HCT116 (cell line): ENCODE results near the gene IL17RE. TPM values are rescaled to one million over a fixed set of nuclear protein-coding genes. Genes with fewer than 3 reads are reported as not detected.

Experiments used
- ATAC-seq: fragments of 200-7000 bp; cut with Tn5 transposase; 2 replicates; pipeline ENCODE4 v1.9.1; 2020; ENCODE audit warnings: mild to moderate bottlenecking, moderate library complexity
- BruUV-seq: library from RNA; stranded (reverse); fragments of 400-500 nt; replicated peaks from 2 replicates; lab custom pipeline; 2021; lab: Mats Ljungman, UMichigan
- CTCF ChIA-PET: fragments of 300-600 bp; sonication (Branson Sonifier 250); formaldehyde crosslinking; loops from one replicate; lab custom pipeline; 2021; ENCODE audit warnings: antibody characterized with exemption; lab: Charles Lee
- POLR2A ChIA-PET: fragments of 300-600, 350-600 bp; sonication (Branson Sonifier 250); formaldehyde crosslinking; loops from one replicate; lab custom pipeline; 2021; ENCODE audit warnings: antibody characterized with exemption; lab: Charles Lee
- RAD21 ChIA-PET, 2 experiments: fragments of 300-600 bp; sonication (Branson Sonifier 250); formaldehyde crosslinking; loops; one replicate each; lab custom pipeline; 2023; ENCODE audit warnings: low total read pairs in 2 of 2; ENCODE audit not compliant: uncharacterized antibody in 2 of 2, unreplicated experiment in 2 of 2, low non-redundant PET in 1 of 2; lab: Charles Lee
- DNase-seq: peaks from one replicate; pipeline ENCODE4 v3.0.0-alpha.2; 2010; ENCODE audit warnings: low read depth, low spot score
- H2AFZ ChIP-seq: fragments of 200-600 bp; shearing (Covaris generic), sonication (generic); 2 replicates; pipeline ENCODE4 v1.6.1; 2017; ENCODE audit warnings: low read depth, mixed run types, mixed read lengths, antibody characterized with exemption, low read length; ENCODE audit not compliant: poor library complexity, severe bottlenecking
- H3K27ac ChIP-seq: 2 replicates; pipeline ENCODE4 v1.5.1; 2012; ENCODE audit warnings: low read depth, low read length
- H3K27me3 ChIP-seq: fragments of 200-600 bp; sonication (generic); 2 replicates; pipeline ENCODE4 v1.6.1; 2016; ENCODE audit warnings: mixed run types, low read length, mixed read lengths; ENCODE audit not compliant: insufficient read depth
- H3K36me3 ChIP-seq, 2 experiments: fragments of 200-500 bp in 1 of 2; fragments of 200-600 bp in 1 of 2; sonication (Bioruptor generic) in 1 of 2; sonication (generic) in 1 of 2; 2 replicates each; pipeline versions ENCODE4 v1.5.1 to v1.6.1; 2014 to 2016; ENCODE audit warnings: low read length in 2 of 2, inconsistent platforms in 1 of 2, mixed read lengths in 1 of 2, mixed run types in 1 of 2; ENCODE audit not compliant: insufficient read depth in 2 of 2, control insufficient read depth in 1 of 2
- H3K4me1 ChIP-seq, 2 experiments: fragments of 200-600 bp in 1 of 2; sonication (generic) in 1 of 2; 2 replicates each; pipeline versions ENCODE4 v1.5.1 to v1.6.1; 2012 to 2017; ENCODE audit warnings: low read length in 2 of 2, inconsistent platforms in 1 of 2, mild to moderate bottlenecking in 1 of 2, mixed read lengths in 1 of 2, mixed run types in 1 of 2, moderate library complexity in 1 of 2; ENCODE audit not compliant: insufficient read depth in 2 of 2, control insufficient read depth in 1 of 2
- H3K4me2 ChIP-seq: fragments of 200-600 bp; sonication (generic); 2 replicates; pipeline ENCODE4 v1.6.1; 2017; ENCODE audit warnings: mixed run types, low read length, mixed read lengths
- H3K4me3 ChIP-seq, 2 experiments: fragments of 200-600 bp in 1 of 2; sonication (generic) in 1 of 2; replicated peaks in 1 of 2; 2 replicates each; pipeline ENCODE4 v1.5.1; 2011 to 2016; ENCODE audit warnings: low read length in 2 of 2, control low read depth in 1 of 2, low read depth in 1 of 2, mild to moderate bottlenecking in 1 of 2, mixed read lengths in 1 of 2, mixed run types in 1 of 2
- H3K79me2 ChIP-seq: fragments of 200-600 bp; sonication (generic); 2 replicates; pipeline ENCODE4 v1.6.1; 2017; ENCODE audit warnings: mild to moderate bottlenecking, mixed run types, low read length, moderate library complexity, mixed read lengths; ENCODE audit not compliant: insufficient read depth
- H3K9ac ChIP-seq: fragments of 200-600 bp; sonication (generic); 2 replicates; pipeline ENCODE4 v1.6.1; 2016; ENCODE audit warnings: low read length, mixed read lengths
- H3K9me2 ChIP-seq: fragments of 200-600 bp; sonication (generic), shearing (Covaris generic); 2 replicates; pipeline ENCODE4 v1.6.1; 2017; ENCODE audit warnings: mixed run types, mild to moderate bottlenecking, moderate library complexity; ENCODE audit not compliant: insufficient read depth
- H3K9me3 ChIP-seq, 2 experiments: fragments of 200-500 bp in 1 of 2; fragments of 200-600 bp in 1 of 2; sonication (Bioruptor generic) in 1 of 2; sonication (generic) in 1 of 2; 2 replicates each; pipeline ENCODE4 v1.6.1; 2014 to 2017; ENCODE audit warnings: low read length in 2 of 2, mixed read lengths in 2 of 2, inconsistent platforms in 1 of 2, low read depth in 1 of 2, mild to moderate bottlenecking in 1 of 2, mixed run types in 1 of 2, moderate library complexity in 1 of 2; ENCODE audit not compliant: control insufficient read depth in 1 of 2, insufficient read depth in 1 of 2
- H4K20me1 ChIP-seq: fragments of 200-600 bp; sonication (generic), shearing (Covaris generic); 2 replicates; pipeline ENCODE4 v1.6.1; 2017; ENCODE audit warnings: mixed run types, mild to moderate bottlenecking, moderate library complexity; ENCODE audit not compliant: insufficient read depth
- CBX3 ChIP-seq: IDR thresholded peaks from 2 replicates; pipeline ENCODE4 v1.6.1; 2012; ENCODE audit warnings: low read depth
- CEBPB ChIP-seq: IDR thresholded peaks from 2 replicates; pipeline ENCODE4 v1.6.1; 2012; ENCODE audit warnings: low read depth
- CTCF ChIP-seq, 3 experiments: fragments of 200-600 bp in 1 of 3; sonication (generic) in 1 of 3; IDR thresholded peaks in 2 of 3; conservative IDR thresholded peaks in 1 of 3; 2 replicates each; pipeline ENCODE4 v1.5.1; 2012 to 2017; ENCODE audit warnings: low read depth in 2 of 3, low read length in 2 of 3, antibody characterized with exemption in 1 of 3, borderline replicate concordance in 1 of 3, control low read depth in 1 of 3, mild to moderate bottlenecking in 1 of 3, mixed read lengths in 1 of 3, mixed run types in 1 of 3, moderate library complexity in 1 of 3; ENCODE audit not compliant: insufficient read depth in 1 of 3
- ELF1 ChIP-seq: IDR thresholded peaks from 2 replicates; pipeline ENCODE4 v1.6.1; 2012; ENCODE audit warnings: low read depth, borderline replicate concordance
- EZH2 ChIP-seq: fragments of 200-600 bp; sonication (generic); IDR thresholded peaks from 2 replicates; pipeline ENCODE4 v1.6.1; 2017; ENCODE audit warnings: antibody characterized with exemption, mixed run types
- EZH2phosphoT487 ChIP-seq: fragments of 200-600 bp; IDR thresholded peaks from 2 replicates; pipeline ENCODE4 v1.6.1; 2018; ENCODE audit warnings: antibody characterized with exemption, borderline replicate concordance
- JUND ChIP-seq: IDR thresholded peaks from 2 replicates; pipeline ENCODE4 v1.6.1; 2012
- MAX ChIP-seq: IDR thresholded peaks from 2 replicates; pipeline ENCODE4 v1.6.1; 2012
- POLR2AphosphoS5 ChIP-seq: IDR thresholded peaks from 2 replicates; pipeline ENCODE4 v1.6.1; 2011; ENCODE audit warnings: mild to moderate bottlenecking, low read depth, low read length, moderate library complexity
- SP1 ChIP-seq: IDR thresholded peaks from 2 replicates; pipeline ENCODE4 v1.6.1; 2012; ENCODE audit warnings: low read depth
- ZBTB33 ChIP-seq: IDR thresholded peaks from 2 replicates; pipeline ENCODE4 v1.6.1; 2011; ENCODE audit warnings: mild to moderate bottlenecking, low read length, moderate library complexity; ENCODE audit not compliant: insufficient replicate concordance; ENCODE audit errors: extremely low read depth
- ZFX ChIP-seq: fragments of 450-650 bp; IDR thresholded peaks from 2 replicates; pipeline ENCODE4 v1.6.1; 2017
- intact Hi-C: fragments of 100-400 bp; cut with micrococcal nuclease; formaldehyde crosslinking; loops from 2 replicates; pipeline ENCODE4 v1.10.0; 2022
- total RNA-seq: library from RNA; stranded (reverse); gene quantifications from one replicate; pipeline ENCODE4 v1.2.1, GENCODE V29; 2021; ENCODE audit not compliant: unreplicated experiment

IL17RE gene
- total RNA-seq, 1 experiment from 2014 or later, result 14.3 TPM

- Histone ChIP-seq H3K4me1 (peaks cover 6 to 18% of the 10 kb centered on the region in 2 experiments; a peak in 3 of 4 replicates), H3K4me3 (peak overlapping the region in 1 of 2 experiments; percentile 63; a peak in 2 of 4 replicates), H3K79me2 (no peaks in the 10 kb centered on the region), H4K20me1 (no peaks in the 10 kb centered on the region), H3K27me3 (no peaks in the 10 kb centered on the region), H3K36me3 (no peaks in the 10 kb centered on the region), H3K9ac (peak overlapping the region; percentile 63; the same call in 1 of the 2 replicates), H3K9me2 (no peaks in the 10 kb centered on the region), H3K27ac (no peak overlapping the region; the same call in 1 of the 2 replicates), H2AFZ (no peak overlapping the region), H3K9me3 (no peaks in the 10 kb centered on the region)
- no TSS peak for BruUV-seq
- RAD21 ChIA-PET, result no interaction called here
- ATAC-seq, result no peak
- CTCF ChIA-PET, result no interaction called here
- intact Hi-C loops, result no loop called here
- TF ChIP-seq EZH2 (no peak), CEBPB (no peak), EZH2phosphoT487 (no peak), ELF1 (no peak), POLR2AphosphoS5 (no peak), CBX3 (no peak), ZBTB33 (no peak), SP1 (no peak), CTCF (IDR thresholded peaks at IDR 0.05 in 2 of 3, conservative IDR thresholded peaks at IDR 0.05 in 1 of 3; ENCODE audit: borderline replicate concordance in 1 of 3, insufficient read depth in 1 of 3, low read depth in 2 of 3, low read length in 2 of 3) (no peak), MAX (no peak), JUND (no peak), ZFX (no peak)
- TF ChIP-seq, all 23 proteins: peak for 0
- POLR2A ChIA-PET, result no interaction called here
- DNase-seq, result no peak
- peak overlapping the region; percentile 92 for H3K4me2 ChIP-seq
These were observed 15.2 kb downstream of the IL17RE start for GRCh38 chr3:9917820-9918219.
